AG10803 (cell line): ENCODE measurements around the gene SPAG17.

Experiments
- DNase-seq: peaks from one replicate; pipeline ENCODE4 v3.0.0; 2010; ENCODE audit warnings: low read depth
- H3K4me3 ChIP-seq: 2 replicates; pipeline ENCODE4 v1.5.1; 2011; ENCODE audit warnings: mild to moderate bottlenecking, low read length, control low read depth
- CTCF ChIP-seq: conservative IDR thresholded peaks from 2 replicates; pipeline ENCODE4 v1.5.1; 2011; ENCODE audit warnings: mild to moderate bottlenecking, low read length, control low read depth, inconsistent platforms

Gene SPAG17

GRCh38 chr1:118085365-118085764 lies 99.7 kb downstream of the SPAG17 start:
- no peak for DNase-seq
- no peak for TF ChIP-seq CTCF

GRCh38 chr1:118084400-118084799 lies 100.6 kb downstream of the SPAG17 start:
- DNase-seq = no peak
- H3K4me3 ChIP-seq = no peak overlapping the region
- no peak for TF ChIP-seq CTCF

More at GRCh38 chr1:118085365-118085764, 99.7 kb downstream of the SPAG17 start:
- no peak overlapping the region for H3K4me3 ChIP-seq

GRCh38 chr1:118082984-118083383 lies 102.0 kb downstream of the SPAG17 start:
- no peak for DNase-seq
- H3K4me3 ChIP-seq = no peak overlapping the region
- no peak for TF ChIP-seq CTCF

GRCh38 chr1:118081387-118081786 lies 103.6 kb downstream of the SPAG17 start:
- H3K4me3 ChIP-seq = no peak overlapping the region
- DNase-seq = no peak
- no peak for TF ChIP-seq CTCF

GRCh38 chr1:118077331-118078045 lies 107.5 kb downstream of the SPAG17 start:
- H3K4me3 ChIP-seq = no peak overlapping the region
- peak; percentile 63 for TF ChIP-seq CTCF
- peak; percentile 48 for DNase-seq

GRCh38 chr1:118075116-118075515 lies 109.9 kb downstream of the SPAG17 start:
- no peak overlapping the region for H3K4me3 ChIP-seq
- TF ChIP-seq CTCF = no peak
- peak; percentile 17 for DNase-seq

- DNase-seq = peak; percentile 62
- no peak for TF ChIP-seq CTCF
- no peak overlapping the region for H3K4me3 ChIP-seq
Observed at GRCh38 chr1:118073648-118074435, 111.2 kb downstream of the SPAG17 start.
